Activated T-cell treated with anti-CD3 and anti-CD28 coated beads for 48 hours (primary cell): ENCODE results near the gene TEX38.
"Not testable (repeated sequence)": the region's sequence is repeated elsewhere in the genome, so short reads cannot be mapped to it uniquely, and the experiment has no call there.

Source experiments
- DNase-seq: peaks from one replicate; pipeline ENCODE4 v3.0.0-alpha.2; 2020; ENCODE audit warnings: low read depth

Gene TEX38

DNA sequence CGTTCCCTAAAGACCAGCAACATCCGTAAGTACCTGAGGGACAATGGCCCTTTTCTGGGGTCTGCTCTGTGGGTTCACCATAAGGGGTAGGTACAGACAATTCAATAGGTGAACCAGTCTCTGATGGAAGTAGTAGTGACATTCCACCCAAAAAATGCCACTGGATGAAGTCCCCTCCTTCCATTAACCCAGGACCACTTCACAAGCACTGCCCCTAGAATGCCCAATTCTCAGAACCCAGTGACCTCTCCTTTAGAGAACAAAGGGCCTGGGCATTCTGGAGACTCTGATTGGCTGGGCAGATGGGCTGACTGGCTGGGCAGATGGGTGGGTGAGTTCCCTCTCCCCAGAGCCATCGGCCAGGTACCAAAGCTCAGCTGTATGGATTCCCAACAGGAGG is at the start of gene TEX38:
TSS of gene TEX38 (plus strand) at position 301 of the 400 bp plus-strand sequence. CDS start at position 382, 81 bp downstream.
- DNase-seq, result no peak

DNA sequence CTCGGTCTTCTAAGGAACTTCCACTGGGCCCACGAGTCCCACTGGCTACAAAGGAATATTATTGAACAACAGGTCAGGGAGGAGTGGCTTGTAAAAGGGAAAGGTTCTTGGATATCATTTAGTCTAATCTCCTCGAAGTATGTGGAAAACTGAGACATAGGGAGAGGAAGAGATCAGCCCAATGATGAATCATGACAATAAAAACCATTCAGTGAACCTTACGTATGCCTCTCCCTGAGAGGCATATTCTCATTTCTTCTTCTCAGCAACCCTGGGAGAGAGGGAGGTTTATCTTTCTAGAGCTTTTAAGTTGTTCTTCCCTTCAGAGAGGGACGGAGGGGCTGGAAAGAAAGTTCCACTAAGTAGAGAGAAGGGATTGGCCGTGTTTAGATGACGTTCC is 49.7 kb upstream of the TEX38 start:
- no peak for DNase-seq

GRCh38 chr1:46622344-46622743 is 49.3 kb upstream of the TEX38 start:
- no peak for DNase-seq

- DNase-seq, result no peak
Observed at GRCh38 chr1:46623743-46624644, 47.7 kb upstream of the TEX38 start.

- no peak for DNase-seq
Observed at GRCh38 chr1:46630719-46631118, 40.9 kb upstream of the TEX38 start.

DNA sequence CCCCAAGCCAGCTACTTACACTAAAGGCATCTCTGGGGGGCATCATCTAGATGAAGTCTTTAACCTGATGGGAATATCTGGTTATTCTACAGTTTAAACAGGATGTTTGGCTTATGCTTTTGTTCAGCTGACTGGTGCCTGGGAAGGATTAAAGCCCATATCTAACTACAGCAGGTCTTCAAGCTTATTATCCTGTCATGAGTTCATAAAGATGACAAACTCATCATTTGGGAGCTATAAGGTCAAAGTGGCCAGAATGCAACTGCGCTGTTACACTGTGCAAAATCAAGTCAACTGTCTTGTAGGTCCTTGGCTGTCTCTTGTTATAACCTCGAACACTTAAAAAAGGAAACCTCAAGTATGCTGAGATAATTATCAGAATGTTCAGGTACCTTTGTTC is 36.4 kb upstream of the TEX38 start:
- no peak for DNase-seq

DNA sequence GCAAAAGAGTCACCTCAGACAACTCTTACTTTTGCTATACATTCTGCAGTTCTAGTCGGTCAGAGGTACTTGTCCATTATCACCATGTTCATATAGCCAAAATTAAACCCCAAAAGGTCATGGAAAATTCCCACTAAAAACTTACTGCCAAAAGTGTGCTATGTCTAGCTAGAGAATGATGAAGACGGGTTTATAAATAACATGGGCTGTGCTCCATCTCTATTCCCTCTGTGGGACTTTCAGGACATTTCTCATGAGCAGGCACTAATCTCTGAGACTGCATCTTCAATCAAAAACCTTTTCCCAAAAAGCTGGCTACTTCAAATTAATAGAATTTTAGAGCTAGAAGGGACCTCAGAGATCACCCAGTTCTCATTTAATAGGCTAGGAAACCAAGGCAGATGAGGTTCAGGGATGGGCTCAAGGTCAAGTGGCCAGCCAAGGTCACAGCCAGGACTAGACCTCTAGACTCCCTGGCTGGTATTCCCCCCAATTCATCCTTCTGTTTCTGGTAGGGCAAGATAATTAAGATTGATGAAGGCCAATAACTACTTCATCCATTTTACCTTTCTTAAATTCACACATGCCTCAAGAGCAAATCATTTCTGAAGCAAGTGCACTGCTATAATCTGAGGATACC is 34.1 kb upstream of the TEX38 start:
- DNase-seq, result no peak

DNA sequence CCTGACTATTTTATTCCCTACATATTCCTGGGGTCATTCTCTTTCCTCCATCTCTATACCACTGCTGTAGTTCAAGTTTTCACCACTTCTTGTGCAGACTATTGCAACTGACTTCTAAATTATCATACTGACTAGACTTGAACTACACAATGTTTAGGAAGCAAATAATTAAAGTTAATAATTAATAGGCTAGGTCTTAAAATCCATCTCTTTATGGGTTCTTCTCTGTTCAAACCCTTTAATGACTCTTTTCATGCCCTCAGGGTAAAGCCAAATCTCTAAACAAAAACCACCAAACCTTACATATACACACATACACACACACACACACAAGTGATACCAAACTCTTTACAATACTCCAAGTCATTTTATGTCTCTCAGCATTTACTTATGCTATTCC is 32.7 kb upstream of the TEX38 start:
- DNase-seq, result no peak

DNA sequence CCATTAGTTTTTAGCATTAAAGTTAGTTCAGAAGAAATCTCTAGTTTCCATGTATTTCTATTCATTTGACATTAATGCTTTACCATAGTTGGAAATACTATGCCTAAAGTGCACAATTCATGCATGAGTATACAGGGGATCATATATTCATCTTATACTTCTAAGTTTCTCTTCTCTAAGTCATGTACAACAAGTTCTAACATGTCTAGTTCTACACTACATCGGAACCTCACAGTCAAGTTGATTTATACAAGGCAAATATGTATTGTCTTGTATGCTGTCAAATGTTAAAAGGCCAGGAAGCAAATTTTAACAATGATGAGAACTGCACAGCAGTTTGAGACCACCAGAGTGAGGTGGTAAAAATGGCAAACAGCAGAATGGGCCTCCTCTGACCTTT is 32.1 kb upstream of the TEX38 start:
- DNase-seq, result no peak

DNA sequence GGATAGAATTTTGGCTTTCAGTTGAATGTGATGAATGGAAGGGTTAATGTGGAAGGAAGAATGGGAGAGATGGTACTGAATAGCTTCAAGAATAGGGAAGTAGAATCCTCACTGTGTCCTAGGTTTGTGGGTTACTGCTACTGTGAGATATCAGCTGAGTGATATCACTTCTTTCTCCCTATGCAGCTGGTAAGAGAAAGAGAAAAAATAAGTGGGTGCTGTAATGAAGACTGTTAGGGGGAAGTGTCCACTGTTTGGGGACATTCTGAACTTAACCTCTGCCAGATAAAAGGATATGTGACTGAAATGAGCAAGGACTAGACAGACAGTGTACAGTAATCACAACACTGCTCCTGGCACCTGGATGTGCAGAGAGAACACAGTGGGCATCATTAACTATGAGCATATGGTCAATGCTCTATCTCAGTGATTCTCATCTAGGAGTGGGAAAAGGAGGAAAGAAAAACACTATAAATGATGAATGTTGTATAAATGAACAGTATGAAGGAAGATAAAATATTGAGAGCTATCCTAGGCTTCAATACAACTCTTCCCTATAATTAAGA is 29.5 kb upstream of the TEX38 start:
- DNase-seq, result no peak

DNA sequence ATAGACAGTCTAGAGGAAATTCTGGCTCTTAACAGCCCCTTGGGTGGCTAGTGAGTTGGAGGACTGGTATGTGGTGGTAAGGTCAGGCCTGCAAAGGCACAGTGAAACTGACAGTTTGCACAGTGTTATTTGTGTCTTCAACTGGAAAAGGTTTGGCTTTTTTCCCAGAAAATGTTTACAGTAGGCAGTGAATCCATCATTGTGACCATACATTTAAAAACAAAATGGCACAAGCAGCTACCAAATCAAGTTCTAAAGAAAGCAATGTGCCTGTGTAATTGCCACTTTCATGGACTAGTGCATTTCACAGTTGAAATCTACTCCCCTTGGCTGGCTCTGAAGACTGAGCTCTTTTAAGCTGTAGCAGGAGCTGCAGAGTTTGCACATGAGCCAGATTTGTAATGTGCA is 28.3 kb upstream of the TEX38 start:
- DNase-seq, result no peak

GRCh38 chr1:46645815-46646214 is 25.8 kb upstream of the TEX38 start:
- DNase-seq, result no peak

- no peak for DNase-seq
Observed at GRCh38 chr1:46646331-46646730, 25.3 kb upstream of the TEX38 start.

- DNase-seq, result no peak
Observed at GRCh38 chr1:46646844-46647243, 24.8 kb upstream of the TEX38 start.

GRCh38 chr1:46647611-46648010 is 24.0 kb upstream of the TEX38 start:
- DNase-seq, result no peak

DNA sequence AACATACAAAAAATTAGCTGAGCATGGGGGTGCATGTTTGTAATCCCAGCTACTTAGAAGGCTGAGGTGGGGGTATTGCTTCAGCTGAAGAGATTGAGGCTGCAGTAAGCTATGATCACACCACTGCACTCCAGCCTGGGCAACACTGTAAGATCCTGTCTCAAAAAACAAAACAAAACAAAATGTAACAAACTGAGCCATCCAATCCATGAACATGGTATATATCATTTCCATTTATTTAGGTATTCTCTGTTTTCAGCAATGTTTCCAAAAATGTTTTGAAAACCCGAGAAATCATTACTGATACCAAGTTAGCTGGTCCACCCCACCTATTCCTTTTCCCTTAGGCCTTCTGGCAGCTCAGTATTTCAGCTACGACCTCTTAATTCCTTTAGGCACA is 21.9 kb upstream of the TEX38 start:
- DNase-seq, result no peak

- DNase-seq, result no peak
Observed at GRCh38 chr1:46650491-46650890, 21.2 kb upstream of the TEX38 start.

DNA sequence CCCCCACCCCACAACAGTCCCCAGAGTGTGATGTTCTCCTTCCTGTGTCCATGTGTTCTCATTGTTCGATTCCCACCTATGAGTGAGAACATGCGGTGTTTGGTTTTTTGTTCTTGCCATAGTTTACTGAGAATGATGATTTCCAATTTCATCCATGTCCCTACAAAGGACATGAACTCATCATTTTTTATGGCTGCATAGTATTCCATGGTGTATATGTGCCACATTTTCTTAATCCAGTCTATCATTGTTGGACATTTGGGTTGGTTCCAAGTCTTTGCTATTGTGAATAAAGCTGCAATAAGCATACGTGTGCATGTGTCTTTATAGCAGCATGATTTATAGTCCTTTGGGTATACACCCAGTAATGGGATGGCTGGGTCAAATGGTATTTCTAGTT is 20.5 kb upstream of the TEX38 start:
- not testable (repeated sequence) for DNase-seq

GRCh38 chr1:46652321-46653100 is 19.1 kb upstream of the TEX38 start:
- DNase-seq, result no peak

DNA sequence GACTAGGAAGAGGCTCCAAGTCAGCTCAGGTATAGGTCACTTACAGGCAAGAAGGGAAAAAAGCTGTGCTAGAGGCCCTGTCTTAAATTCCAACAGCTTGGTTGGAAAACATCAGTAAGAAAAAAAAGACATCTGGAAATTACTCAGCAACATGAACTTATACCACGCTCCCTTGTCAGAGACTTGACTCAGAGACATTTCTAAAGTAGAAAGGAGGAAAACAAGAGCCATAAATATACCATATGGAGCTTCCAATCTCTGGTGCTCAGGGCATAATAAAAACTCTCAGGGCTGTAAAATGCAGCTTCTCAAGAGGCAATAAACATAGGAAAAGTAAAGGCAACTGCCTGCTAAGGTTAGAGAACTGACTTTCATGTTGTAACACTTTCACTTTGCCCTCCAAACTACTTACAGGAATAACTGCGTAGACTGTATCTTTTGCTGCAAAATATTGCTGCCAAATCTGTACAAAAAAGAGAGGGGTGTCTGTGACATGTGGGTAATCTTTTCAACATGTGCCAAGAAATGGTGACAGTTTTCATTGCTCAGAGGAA is 18.2 kb upstream of the TEX38 start:
- no peak for DNase-seq

GRCh38 chr1:46654012-46654411 is 17.6 kb upstream of the TEX38 start:
- no peak for DNase-seq

DNA sequence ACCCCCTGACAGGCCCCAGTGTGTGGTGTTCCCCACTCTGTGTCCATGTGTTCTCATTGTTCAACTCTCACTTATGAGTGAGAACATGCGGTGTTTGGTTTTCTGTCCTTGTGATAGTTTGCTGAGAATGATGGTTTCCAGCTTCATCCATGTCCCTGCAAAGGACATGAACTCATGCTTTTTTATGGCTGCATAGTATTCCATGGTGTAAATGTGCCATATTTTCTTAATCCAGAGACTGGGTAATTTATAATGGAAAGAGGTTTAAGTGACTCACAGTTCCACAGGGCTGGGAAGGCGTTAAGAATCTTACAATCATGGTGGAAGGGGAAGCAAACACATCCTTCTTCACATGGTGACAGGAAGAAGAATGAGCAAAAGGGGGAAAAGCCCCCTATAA is 17.0 kb upstream of the TEX38 start:
- not testable (repeated sequence) for DNase-seq
